ENCODE results near the gene ADAMTSL3.

DNA sequence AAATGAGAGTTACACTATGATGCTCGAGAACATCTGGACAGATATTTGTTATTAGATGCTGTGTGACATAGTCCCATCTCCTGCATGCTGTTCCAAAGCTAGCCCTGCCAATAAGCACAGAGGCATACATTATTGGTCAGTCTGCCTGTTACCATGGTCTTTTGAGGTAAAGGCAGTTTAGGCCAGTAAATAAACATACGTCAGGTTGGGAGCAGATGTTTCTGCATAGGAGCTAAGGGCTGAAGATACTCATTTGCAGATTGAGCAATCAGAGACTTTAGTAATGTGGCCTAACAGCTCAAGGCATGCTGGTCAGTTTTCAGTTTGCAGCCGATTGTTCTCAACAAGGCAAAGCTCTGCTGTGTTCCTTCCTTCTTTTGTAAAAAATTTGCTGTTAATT lies 192.9 kb downstream of the ADAMTSL3 start:
- TF ChIP-seq, protein P1, sequence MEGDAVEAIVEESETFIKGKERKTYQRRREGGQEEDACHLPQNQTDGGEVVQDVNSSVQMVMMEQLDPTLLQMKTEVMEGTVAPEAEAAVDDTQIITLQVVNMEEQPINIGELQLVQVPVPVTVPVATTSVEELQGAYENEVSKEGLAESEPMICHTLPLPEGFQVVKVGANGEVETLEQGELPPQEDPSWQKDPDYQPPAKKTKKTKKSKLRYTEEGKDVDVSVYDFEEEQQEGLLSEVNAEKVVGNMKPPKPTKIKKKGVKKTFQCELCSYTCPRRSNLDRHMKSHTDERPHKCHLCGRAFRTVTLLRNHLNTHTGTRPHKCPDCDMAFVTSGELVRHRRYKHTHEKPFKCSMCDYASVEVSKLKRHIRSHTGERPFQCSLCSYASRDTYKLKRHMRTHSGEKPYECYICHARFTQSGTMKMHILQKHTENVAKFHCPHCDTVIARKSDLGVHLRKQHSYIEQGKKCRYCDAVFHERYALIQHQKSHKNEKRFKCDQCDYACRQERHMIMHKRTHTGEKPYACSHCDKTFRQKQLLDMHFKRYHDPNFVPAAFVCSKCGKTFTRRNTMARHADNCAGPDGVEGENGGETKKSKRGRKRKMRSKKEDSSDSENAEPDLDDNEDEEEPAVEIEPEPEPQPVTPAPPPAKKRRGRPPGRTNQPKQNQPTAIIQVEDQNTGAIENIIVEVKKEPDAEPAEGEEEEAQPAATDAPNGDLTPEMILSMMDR (conservative IDR thresholded peaks at IDR 0.05): no peak
- TF ChIP-seq ZFX (IDR thresholded peaks at IDR 0.05): no peak

Data from C4-2B (cell line).